HCT116 (cell line): ENCODE measurements around the gene IFRD1. TPM values are rescaled to one million over a fixed set of nuclear protein-coding genes. Genes with fewer than 3 reads are reported as not detected.

ENCODE experiments used
- ATAC-seq: fragments of 200-7000 bp; cut with Tn5 transposase; 2 replicates; pipeline ENCODE4 v1.9.1; 2020; ENCODE audit warnings: mild to moderate bottlenecking, moderate library complexity
- BruUV-seq: library from RNA; stranded (reverse); fragments of 400-500 nt; replicated peaks from 2 replicates; lab custom pipeline; 2021; lab: Mats Ljungman, UMichigan
- CTCF ChIA-PET: fragments of 300-600 bp; sonication (Branson Sonifier 250); formaldehyde crosslinking; loops from one replicate; lab custom pipeline; 2021; ENCODE audit warnings: antibody characterized with exemption; lab: Charles Lee
- POLR2A ChIA-PET: fragments of 300-600, 350-600 bp; sonication (Branson Sonifier 250); formaldehyde crosslinking; loops from one replicate; lab custom pipeline; 2021; ENCODE audit warnings: antibody characterized with exemption; lab: Charles Lee
- RAD21 ChIA-PET, 2 experiments: fragments of 300-600 bp; sonication (Branson Sonifier 250); formaldehyde crosslinking; loops; one replicate each; lab custom pipeline; 2023; ENCODE audit warnings: low total read pairs in 2 of 2; ENCODE audit not compliant: uncharacterized antibody in 2 of 2, unreplicated experiment in 2 of 2, low non-redundant PET in 1 of 2; lab: Charles Lee
- DNase-seq: peaks from one replicate; pipeline ENCODE4 v3.0.0-alpha.2; 2010; ENCODE audit warnings: low read depth, low spot score
- H2AFZ ChIP-seq: fragments of 200-600 bp; shearing (Covaris generic), sonication (generic); 2 replicates; pipeline ENCODE4 v1.6.1; 2017; ENCODE audit warnings: low read depth, mixed run types, mixed read lengths, antibody characterized with exemption, low read length; ENCODE audit not compliant: poor library complexity, severe bottlenecking
- H3K27ac ChIP-seq: 2 replicates; pipeline ENCODE4 v1.5.1; 2012; ENCODE audit warnings: low read depth, low read length
- H3K27me3 ChIP-seq: fragments of 200-600 bp; sonication (generic); 2 replicates; pipeline ENCODE4 v1.6.1; 2016; ENCODE audit warnings: mixed run types, low read length, mixed read lengths; ENCODE audit not compliant: insufficient read depth
- H3K36me3 ChIP-seq, 2 experiments: fragments of 200-500 bp in 1 of 2; fragments of 200-600 bp in 1 of 2; sonication (Bioruptor generic) in 1 of 2; sonication (generic) in 1 of 2; 2 replicates each; pipeline versions ENCODE4 v1.5.1 to v1.6.1; 2014 to 2016; ENCODE audit warnings: low read length in 2 of 2, inconsistent platforms in 1 of 2, mixed read lengths in 1 of 2, mixed run types in 1 of 2; ENCODE audit not compliant: insufficient read depth in 2 of 2, control insufficient read depth in 1 of 2
- H3K4me1 ChIP-seq, 2 experiments: fragments of 200-600 bp in 1 of 2; sonication (generic) in 1 of 2; 2 replicates each; pipeline versions ENCODE4 v1.5.1 to v1.6.1; 2012 to 2017; ENCODE audit warnings: low read length in 2 of 2, inconsistent platforms in 1 of 2, mild to moderate bottlenecking in 1 of 2, mixed read lengths in 1 of 2, mixed run types in 1 of 2, moderate library complexity in 1 of 2; ENCODE audit not compliant: insufficient read depth in 2 of 2, control insufficient read depth in 1 of 2
- H3K4me2 ChIP-seq: fragments of 200-600 bp; sonication (generic); 2 replicates; pipeline ENCODE4 v1.6.1; 2017; ENCODE audit warnings: mixed run types, low read length, mixed read lengths
- H3K4me3 ChIP-seq, 2 experiments: fragments of 200-600 bp in 1 of 2; sonication (generic) in 1 of 2; replicated peaks in 1 of 2; 2 replicates each; pipeline ENCODE4 v1.5.1; 2011 to 2016; ENCODE audit warnings: low read length in 2 of 2, control low read depth in 1 of 2, low read depth in 1 of 2, mild to moderate bottlenecking in 1 of 2, mixed read lengths in 1 of 2, mixed run types in 1 of 2
- H3K79me2 ChIP-seq: fragments of 200-600 bp; sonication (generic); 2 replicates; pipeline ENCODE4 v1.6.1; 2017; ENCODE audit warnings: mild to moderate bottlenecking, mixed run types, low read length, moderate library complexity, mixed read lengths; ENCODE audit not compliant: insufficient read depth
- H3K9ac ChIP-seq: fragments of 200-600 bp; sonication (generic); 2 replicates; pipeline ENCODE4 v1.6.1; 2016; ENCODE audit warnings: low read length, mixed read lengths
- H3K9me2 ChIP-seq: fragments of 200-600 bp; sonication (generic), shearing (Covaris generic); 2 replicates; pipeline ENCODE4 v1.6.1; 2017; ENCODE audit warnings: mixed run types, mild to moderate bottlenecking, moderate library complexity; ENCODE audit not compliant: insufficient read depth
- H3K9me3 ChIP-seq, 2 experiments: fragments of 200-500 bp in 1 of 2; fragments of 200-600 bp in 1 of 2; sonication (Bioruptor generic) in 1 of 2; sonication (generic) in 1 of 2; 2 replicates each; pipeline ENCODE4 v1.6.1; 2014 to 2017; ENCODE audit warnings: low read length in 2 of 2, mixed read lengths in 2 of 2, inconsistent platforms in 1 of 2, low read depth in 1 of 2, mild to moderate bottlenecking in 1 of 2, mixed run types in 1 of 2, moderate library complexity in 1 of 2; ENCODE audit not compliant: control insufficient read depth in 1 of 2, insufficient read depth in 1 of 2
- H4K20me1 ChIP-seq: fragments of 200-600 bp; sonication (generic), shearing (Covaris generic); 2 replicates; pipeline ENCODE4 v1.6.1; 2017; ENCODE audit warnings: mixed run types, mild to moderate bottlenecking, moderate library complexity; ENCODE audit not compliant: insufficient read depth
- CEBPB ChIP-seq: IDR thresholded peaks from 2 replicates; pipeline ENCODE4 v1.6.1; 2012; ENCODE audit warnings: low read depth
- CTCF ChIP-seq, 3 experiments: fragments of 200-600 bp in 1 of 3; sonication (generic) in 1 of 3; IDR thresholded peaks in 2 of 3; conservative IDR thresholded peaks in 1 of 3; 2 replicates each; pipeline ENCODE4 v1.5.1; 2012 to 2017; ENCODE audit warnings: low read depth in 2 of 3, low read length in 2 of 3, antibody characterized with exemption in 1 of 3, borderline replicate concordance in 1 of 3, control low read depth in 1 of 3, mild to moderate bottlenecking in 1 of 3, mixed read lengths in 1 of 3, mixed run types in 1 of 3, moderate library complexity in 1 of 3; ENCODE audit not compliant: insufficient read depth in 1 of 3
- EGR1 ChIP-seq: IDR thresholded peaks from 2 replicates; pipeline ENCODE4 v1.6.1; 2012; ENCODE audit warnings: low read depth
- EZH2 ChIP-seq: fragments of 200-600 bp; sonication (generic); IDR thresholded peaks from 2 replicates; pipeline ENCODE4 v1.6.1; 2017; ENCODE audit warnings: antibody characterized with exemption, mixed run types
- EZH2phosphoT487 ChIP-seq: fragments of 200-600 bp; IDR thresholded peaks from 2 replicates; pipeline ENCODE4 v1.6.1; 2018; ENCODE audit warnings: antibody characterized with exemption, borderline replicate concordance
- FOSL1 ChIP-seq: IDR thresholded peaks from 2 replicates; pipeline ENCODE4 v1.6.1; 2012; ENCODE audit warnings: low read depth
- JUND ChIP-seq: IDR thresholded peaks from 2 replicates; pipeline ENCODE4 v1.6.1; 2012
- POLR2A ChIP-seq: IDR thresholded peaks from 2 replicates; pipeline ENCODE4 v1.7.0; 2011; ENCODE audit warnings: borderline replicate concordance; ENCODE audit not compliant: insufficient read depth, insufficient read length; ENCODE audit errors: extremely low read depth
- POLR2AphosphoS5 ChIP-seq: IDR thresholded peaks from 2 replicates; pipeline ENCODE4 v1.6.1; 2011; ENCODE audit warnings: mild to moderate bottlenecking, low read depth, low read length, moderate library complexity
- RAD21 ChIP-seq: IDR thresholded peaks from 2 replicates; pipeline ENCODE4 v1.6.1; 2012; ENCODE audit warnings: low read depth, mild to moderate bottlenecking
- SRF ChIP-seq: IDR thresholded peaks from 2 replicates; pipeline ENCODE4 v1.6.1; 2012; ENCODE audit warnings: low read depth
- ZNF274 ChIP-seq: fragments of 200-500 bp; sonication (Bioruptor generic); IDR thresholded peaks from 2 replicates; pipeline ENCODE4 v1.6.1; 2014; ENCODE audit warnings: mild to moderate bottlenecking, low read depth, low read length, inconsistent platforms
- intact Hi-C: fragments of 100-400 bp; cut with micrococcal nuclease; formaldehyde crosslinking; loops from 2 replicates; pipeline ENCODE4 v1.10.0; 2022
- total RNA-seq: library from RNA; stranded (reverse); gene quantifications from one replicate; pipeline ENCODE4 v1.2.1, GENCODE V29; 2021; ENCODE audit not compliant: unreplicated experiment
- TF ChIP-seq, protein P1 (sequence below): IDR thresholded peaks from 2 replicates; pipeline ENCODE4 v1.6.1; 2012
- TF ChIP-seq, protein P2 (sequence below): IDR thresholded peaks from 2 replicates; pipeline ENCODE4 v1.6.1; 2012

IFRD1 gene
- total RNA-seq, 1 experiment from 2014 or later = 43.6 TPM

DNA sequence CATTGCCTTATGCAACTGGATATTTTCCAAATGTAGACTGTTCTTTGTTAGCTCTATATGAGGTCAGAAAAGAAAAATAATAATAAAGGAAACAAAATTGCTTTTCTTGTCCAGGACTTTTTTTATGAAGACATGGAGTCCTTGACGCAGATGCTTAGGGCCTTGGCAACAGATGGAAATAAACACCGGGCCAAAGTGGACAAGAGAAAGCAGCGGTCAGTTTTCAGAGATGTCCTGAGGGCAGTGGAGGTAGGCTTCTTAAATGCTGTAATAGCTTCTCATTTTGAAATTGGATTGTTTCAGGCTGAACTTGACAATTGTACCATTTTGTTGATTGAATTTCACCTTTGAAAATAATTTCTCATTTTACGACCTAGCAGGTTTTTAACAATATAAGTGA lies 17.6 kb downstream of the IFRD1 start:
- DNase-seq = no peak

GRCh38 chr7:112470194-112470593 lies 19.9 kb downstream of the IFRD1 start:
- Histone ChIP-seq H3K4me2 (no peak overlapping the region), H3K79me2 (peaks cover 20% of the 10 kb centered on the region), H3K9me2 (no peaks in the 10 kb centered on the region), H2AFZ (no peak overlapping the region), H4K20me1 (no peaks in the 10 kb centered on the region), H3K4me3 (no peak overlapping the region), H3K27ac (no peak overlapping the region), H3K9ac (no peak overlapping the region), H3K9me3 (no peaks in the 10 kb centered on the region), H3K36me3 (peaks cover 27% of the 10 kb centered on the region in 2 experiments), H3K27me3 (no peaks in the 10 kb centered on the region), H3K4me1 (no peaks in the 10 kb centered on the region)
- no peak for DNase-seq
- ChIA-PET RAD21 (no interaction called here), POLR2A (no interaction called here), CTCF (no interaction called here)
- no TSS peak for BruUV-seq
- intact Hi-C loops = no loop called here
- ATAC-seq = no peak
- TF ChIP-seq, protein P1, sequence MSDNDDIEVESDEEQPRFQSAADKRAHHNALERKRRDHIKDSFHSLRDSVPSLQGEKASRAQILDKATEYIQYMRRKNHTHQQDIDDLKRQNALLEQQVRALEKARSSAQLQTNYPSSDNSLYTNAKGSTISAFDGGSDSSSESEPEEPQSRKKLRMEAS = no peak
- no peak for TF ChIP-seq CTCF (IDR thresholded peaks at IDR 0.05 in 2 of 3, conservative IDR thresholded peaks at IDR 0.05 in 1 of 3; ENCODE audit: borderline replicate concordance in 1 of 3, insufficient read depth in 1 of 3, low read depth in 2 of 3, low read length in 2 of 3)
- TF ChIP-seq, protein P2, sequence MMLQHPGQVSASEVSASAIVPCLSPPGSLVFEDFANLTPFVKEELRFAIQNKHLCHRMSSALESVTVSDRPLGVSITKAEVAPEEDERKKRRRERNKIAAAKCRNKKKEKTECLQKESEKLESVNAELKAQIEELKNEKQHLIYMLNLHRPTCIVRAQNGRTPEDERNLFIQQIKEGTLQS = no peak
- TF ChIP-seq CEBPB = no peak
- TF ChIP-seq EZH2phosphoT487 = no peak
- no peak for TF ChIP-seq ZNF274
- no peak for TF ChIP-seq JUND
- TF ChIP-seq RAD21 = no peak
- TF ChIP-seq POLR2A = no peak
- TF ChIP-seq FOSL1 = no peak
- no peak for TF ChIP-seq SRF
- no peak for TF ChIP-seq POLR2AphosphoS5

More for the DNA sequence above, 17.6 kb downstream of the IFRD1 start:
- TF ChIP-seq EZH2 = no peak
- TF ChIP-seq CEBPB = no peak
- no peak for TF ChIP-seq FOSL1
- no peak for TF ChIP-seq POLR2AphosphoS5
- TF ChIP-seq CTCF (IDR thresholded peaks at IDR 0.05 in 2 of 3, conservative IDR thresholded peaks at IDR 0.05 in 1 of 3; ENCODE audit: borderline replicate concordance in 1 of 3, insufficient read depth in 1 of 3, low read depth in 2 of 3, low read length in 2 of 3) = no peak
- no peak for TF ChIP-seq EGR1
- intact Hi-C loops = no loop called here
- no peaks in the 10 kb centered on the region for H4K20me1 ChIP-seq
- H3K4me2 ChIP-seq = no peak overlapping the region
- ATAC-seq = no peak
- POLR2A ChIA-PET = interaction anchor here (0.7 to 1.1 kb wide), 2 partner anchors 17 to 28 kb away, joined by 3 to 4 read pairs; partner anchors contain the start of gene IFRD1
- peaks cover 25% of the 10 kb centered on the region for H3K79me2 ChIP-seq
- no peak overlapping the region for H2AFZ ChIP-seq
- peaks cover 25 to 29% of the 10 kb centered on the region in 2 experiments for H3K36me3 ChIP-seq
- no peaks in the 10 kb centered on the region for H3K27me3 ChIP-seq
- no peaks in the 10 kb centered on the region for H3K4me1 ChIP-seq
- BruUV-seq = no TSS peak
- RAD21 ChIA-PET = no interaction called here
- H3K27ac ChIP-seq = no peak overlapping the region
- H3K9ac ChIP-seq = no peak overlapping the region
- no peaks in the 10 kb centered on the region for H3K9me2 ChIP-seq
- CTCF ChIA-PET = no interaction called here
- H3K9me3 ChIP-seq = no peaks in the 10 kb centered on the region
- no peak overlapping the region for H3K4me3 ChIP-seq
